ENCODE results near the gene TNS4.

- TF ChIP-seq POLR2A (IDR thresholded peaks at IDR 0.05; ENCODE audit: low read depth, low read length): no peak
- TF ChIP-seq CTCF (conservative IDR thresholded peaks at IDR 0.05; ENCODE audit: low read depth, low read length): no peak
- no peak for TF ChIP-seq SMC3 (IDR thresholded peaks at IDR 0.05; ENCODE audit: low read depth, low read length)
- TF ChIP-seq MAZ (IDR thresholded peaks at IDR 0.05; ENCODE audit: borderline replicate concordance, low read depth, low read length): no peak
- no peak for TF ChIP-seq RFX5 (IDR thresholded peaks at IDR 0.05; ENCODE audit: low read depth, low read length)
- no peak for TF ChIP-seq MAFK (IDR thresholded peaks at IDR 0.05; ENCODE audit: low read depth, low read length)
- TF ChIP-seq MXI1 (IDR thresholded peaks at IDR 0.05; ENCODE audit: borderline replicate concordance, low read depth, low read length): no peak
- no peak for TF ChIP-seq CHD1 (IDR thresholded peaks at IDR 0.05; ENCODE audit: low read depth, low read length)
- no peak for TF ChIP-seq ELK1 (IDR thresholded peaks at IDR 0.05; ENCODE audit: borderline replicate concordance, low read depth, low read length)
- no peak for TF ChIP-seq BHLHE40 (IDR thresholded peaks at IDR 0.05; ENCODE audit: low read depth, low read length)
- TF ChIP-seq USF2 (IDR thresholded peaks at IDR 0.05; ENCODE audit: low read depth, low read length): no peak
- TF ChIP-seq CEBPB (IDR thresholded peaks at IDR 0.05; ENCODE audit: low read depth, low read length): no peak
Measured at GRCh38 chr17:40516581-40517285, 15.3 kb upstream of the TNS4 start.
